GM19372 (cell line): ENCODE data around the gene RBPJL.
"Not testable (repeated sequence)": the region's sequence is repeated elsewhere in the genome, so short reads cannot be mapped to it uniquely, and the experiment has no call there.

Experiments used
- ATAC-seq: cut with Tn5 transposase; IDR thresholded peaks from one replicate; pipeline ENCODE4 v1.9.1; 2021; ENCODE audit warnings: mild to moderate bottlenecking, low read depth, moderate library complexity; ENCODE audit not compliant: unreplicated experiment

Gene RBPJL

GRCh38 chr20:45340951-45341350, 34.3 kb downstream of the RBPJL start:
- no peak for ATAC-seq

DNA sequence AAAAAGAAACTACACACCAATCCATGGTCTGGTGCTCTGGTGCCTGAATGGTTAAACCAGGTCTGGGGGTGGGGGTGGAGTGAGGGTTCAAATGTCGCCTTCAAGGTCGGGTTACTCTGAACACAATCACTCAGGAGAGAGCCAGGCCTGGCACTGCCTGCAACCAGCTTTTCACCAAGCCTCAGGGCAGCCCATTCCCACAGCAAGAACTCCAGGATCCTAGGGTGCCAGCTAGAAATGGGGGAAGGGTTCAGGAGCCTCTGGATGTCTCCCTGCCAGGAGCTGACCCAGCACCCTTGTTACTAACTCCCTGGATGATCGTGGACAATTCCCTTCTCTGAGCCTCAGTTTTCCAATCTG, 34.9 kb downstream of the RBPJL start:
- no peak for ATAC-seq

- no peak for ATAC-seq
Measured at GRCh38 chr20:45341939-45342854, 35.6 kb downstream of the RBPJL start.

- no peak for ATAC-seq
Measured at GRCh38 chr20:45342855-45343531, 36.4 kb downstream of the RBPJL start.

GRCh38 chr20:45343532-45344167, 37.0 kb downstream of the RBPJL start:
- ATAC-seq: no peak

GRCh38 chr20:45344168-45344860, 37.7 kb downstream of the RBPJL start:
- ATAC-seq: no peak

- ATAC-seq: no peak
Measured at GRCh38 chr20:45345104-45345936, 38.7 kb downstream of the RBPJL start.

DNA sequence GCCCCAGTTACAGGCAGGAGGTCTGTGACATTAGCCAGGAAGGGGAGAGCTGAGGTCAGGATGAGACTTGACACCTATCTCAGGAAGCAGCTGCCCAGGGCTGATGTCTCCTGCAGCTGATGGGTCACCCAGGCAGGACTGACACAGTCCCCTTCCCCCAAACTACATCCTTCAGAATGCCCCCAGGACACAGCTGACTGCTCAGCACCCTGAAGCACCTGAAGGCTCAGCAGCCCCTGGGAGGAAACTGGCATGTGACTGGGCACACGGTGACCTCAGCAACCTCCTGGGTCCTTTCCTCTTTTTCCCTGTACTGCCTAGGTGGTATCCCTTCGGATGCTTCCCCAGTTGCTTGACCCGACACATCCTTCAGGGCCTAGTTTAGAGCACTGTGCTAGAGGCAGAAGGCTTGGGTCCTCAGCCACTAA, 39.7 kb downstream of the RBPJL start:
- ATAC-seq: no peak

GRCh38 chr20:45346851-45347250, 40.2 kb downstream of the RBPJL start:
- ATAC-seq: no peak

- ATAC-seq: no peak
Measured at GRCh38 chr20:45347297-45347935, 40.8 kb downstream of the RBPJL start.

DNA sequence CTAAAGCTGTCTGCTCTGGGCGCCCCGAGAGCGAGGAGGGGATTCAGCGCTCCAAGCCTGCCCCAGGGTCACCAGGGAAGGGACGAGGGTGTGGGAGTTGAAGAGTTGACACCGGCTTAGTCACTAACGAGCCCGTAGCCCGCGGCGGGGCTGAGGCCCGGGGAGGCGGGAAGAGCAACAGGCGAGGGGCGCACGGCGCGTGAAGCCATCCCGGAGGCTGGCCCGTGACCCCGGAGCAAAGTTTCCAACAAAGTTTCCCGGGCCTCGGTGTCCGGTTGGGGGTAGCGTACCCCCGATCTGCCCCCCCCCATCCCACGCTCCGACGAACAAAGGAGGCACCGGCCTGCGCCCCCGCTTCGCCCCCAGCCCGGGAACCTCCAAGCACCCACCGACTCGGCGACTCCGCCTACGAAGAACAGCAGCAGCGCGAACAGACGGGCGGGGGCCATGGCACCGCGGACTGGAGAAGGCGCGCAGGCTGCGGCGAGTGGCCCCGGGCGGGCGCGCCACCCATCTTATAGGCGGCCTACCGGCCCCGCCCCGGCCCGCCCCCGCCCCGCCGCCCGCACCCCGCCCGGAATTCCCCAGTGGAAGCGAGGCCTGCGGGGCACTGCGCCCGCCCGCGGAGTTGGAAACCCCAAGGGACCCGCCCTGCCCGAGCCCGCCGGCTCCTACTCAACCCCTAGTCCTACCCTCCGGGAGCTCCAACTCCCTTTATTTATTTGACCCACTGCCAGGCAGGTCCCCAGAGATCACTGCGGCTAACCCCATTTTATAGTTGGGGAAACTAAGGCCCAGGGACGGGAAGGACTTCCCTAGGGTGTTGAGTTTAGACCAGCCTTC, 41.5 kb downstream of the RBPJL start, which contains the start of gene SDC4:
SDC4 (minus strand) TSS at position 489 of the 843 bp plus-strand sequence; CDS start at position 449, 40 bp downstream.
- ATAC-seq: no peak

GRCh38 chr20:45350217-45350616, 43.6 kb downstream of the RBPJL start:
- ATAC-seq: no peak

- not testable (repeated sequence) for ATAC-seq
Measured at GRCh38 chr20:45350795-45351194, 44.2 kb downstream of the RBPJL start.

- no peak for ATAC-seq
Measured at GRCh38 chr20:45352729-45353128, 46.1 kb downstream of the RBPJL start.

- ATAC-seq: no peak
Measured at GRCh38 chr20:45353746-45354145, 47.1 kb downstream of the RBPJL start.

DNA sequence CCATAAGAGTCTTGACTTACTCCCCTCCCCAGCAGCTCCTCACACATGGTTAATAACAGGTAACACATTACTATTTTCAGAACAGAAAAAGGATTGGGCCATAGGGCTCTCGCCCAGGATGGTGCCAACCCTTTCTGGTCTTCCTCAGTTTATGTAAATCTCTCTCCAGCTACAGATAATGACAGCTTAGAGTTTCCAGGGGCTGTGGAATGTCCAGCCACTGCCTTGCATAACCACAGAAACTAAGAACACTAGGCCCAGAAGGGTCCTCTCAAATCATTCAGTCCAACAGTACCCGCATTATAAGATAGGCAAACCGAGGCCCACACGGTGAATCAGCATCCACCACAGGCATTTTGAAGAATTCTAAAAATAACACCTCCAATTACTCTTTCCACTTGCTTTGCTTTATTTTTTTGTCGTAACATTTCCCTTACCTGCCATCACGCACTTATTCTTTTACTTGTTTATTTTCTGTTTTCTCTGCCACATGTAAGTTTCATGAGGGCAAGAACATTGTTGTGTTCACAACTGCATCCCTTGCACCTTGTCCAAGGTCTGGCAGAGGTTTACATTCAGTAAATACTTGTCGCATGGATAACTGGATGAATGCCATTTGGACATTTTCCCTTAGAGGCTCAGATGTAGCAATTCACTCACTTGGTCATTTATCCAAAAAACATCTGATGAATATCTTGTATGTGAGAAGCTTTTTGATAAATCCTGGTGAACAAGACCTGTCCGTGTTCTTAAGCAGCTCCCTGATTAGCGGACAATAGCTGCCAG, 48.0 kb downstream of the RBPJL start:
- no peak for ATAC-seq

- ATAC-seq: no peak
Measured at GRCh38 chr20:45355209-45356084, 48.8 kb downstream of the RBPJL start.
